B cell (primary cell): ENCODE measurements around the gene OR52A1. TPM values are rescaled to one million over a fixed set of nuclear protein-coding genes. Genes with fewer than 3 reads are reported as not detected.

Experiments used
- ATAC-seq: fragments of 200-7000 bp; cut with Tn5 transposase; one replicate; pipeline ENCODE4 v1.10.0; 2021; ENCODE audit warnings: low read depth, mild to moderate bottlenecking, moderate number of reproducible peaks, moderate library complexity
- CTCF ChIA-PET: fragments of 350-600 bp; sonication (Branson Sonifier 250); formaldehyde crosslinking; loops from one replicate; lab custom pipeline; 2021; ENCODE audit warnings: antibody characterized with exemption, inconsistent platforms; lab: Charles Lee
- POLR2A ChIA-PET: fragments of 350-600 bp; sonication (Branson Sonifier 250); formaldehyde crosslinking; loops from one replicate; lab custom pipeline; 2021; ENCODE audit warnings: antibody characterized with exemption; lab: Charles Lee
- DNase-seq: peaks from one replicate; pipeline ENCODE4 v3.0.0; 2013
- H2AFZ ChIP-seq: 2 replicates; pipeline ENCODE4 v1.6.1; 2012; ENCODE audit warnings: mild to moderate bottlenecking, low read depth, low read length; ENCODE audit not compliant: insufficient read depth, poor library complexity, severe bottlenecking
- H3K27ac ChIP-seq, 2 donors: 1 replicate in 1 of 2; 2 replicates in 1 of 2; pipeline ENCODE4 v1.5.1; 2012 to 2013; ENCODE audit warnings: low read length in 2 of 2, mild to moderate bottlenecking in 2 of 2, moderate library complexity in 1 of 2
- H3K27me3 ChIP-seq, 4 experiments: fragments of 200-600 bp in 1 of 4; sonication (generic) in 1 of 4; replicated peaks in 1 of 4; 1 replicate in 2 of 4; 2 replicates in 2 of 4; pipeline versions ENCODE4 v1.6.1 to v1.7.0; 2013 to 2016; ENCODE audit warnings: low read length in 3 of 4, mild to moderate bottlenecking in 2 of 4, mixed read lengths in 1 of 4, moderate library complexity in 1 of 4; ENCODE audit not compliant: insufficient read depth in 4 of 4, control insufficient read depth in 3 of 4; ENCODE audit errors: control extremely low read depth in 1 of 4
- H3K36me3 ChIP-seq, 2 experiments: replicated peaks in 1 of 2; 1 replicate in 1 of 2; 2 replicates in 1 of 2; pipeline versions ENCODE4 v1.6.1 to v1.7.1; 2013; ENCODE audit warnings: low read length in 1 of 2; ENCODE audit not compliant: insufficient read depth in 2 of 2, control insufficient read depth in 1 of 2; ENCODE audit errors: control extremely low read depth in 1 of 2, extremely low read depth in 1 of 2
- H3K4me1 ChIP-seq, 2 donors: fragments of 200-600 bp in 1 of 2; sonication (generic) in 1 of 2; 1 replicate in 1 of 2; 2 replicates in 1 of 2; pipeline versions ENCODE4 v1.5.1 to v1.6.1; 2013 to 2017; ENCODE audit warnings: low read length in 2 of 2; ENCODE audit not compliant: control insufficient read depth in 2 of 2, insufficient read depth in 2 of 2
- H3K4me2 ChIP-seq: replicated peaks from 2 replicates; pipeline ENCODE3; 2012; ENCODE audit warnings: mild to moderate bottlenecking, low read depth, low read length; ENCODE audit not compliant: poor library complexity, severe bottlenecking
- H3K4me3 ChIP-seq, 5 experiments: fragments of 200-600 bp in 1 of 5; sonication (generic) in 1 of 5; 1 replicate in 3 of 5; 2 replicates in 2 of 5; pipeline versions ENCODE4 v1.5.1 to v1.7.0; 2011 to 2016; ENCODE audit warnings: low read length in 4 of 5, mild to moderate bottlenecking in 4 of 5, low read depth in 2 of 5, control low read depth in 1 of 5, moderate library complexity in 1 of 5; ENCODE audit not compliant: insufficient read depth in 1 of 5; ENCODE audit errors: control extremely low read depth in 1 of 5, extremely low read depth in 1 of 5
- H3K79me2 ChIP-seq: fragments of 200-600 bp; sonication (generic); one replicate; pipeline ENCODE4 v1.6.0; 2016; ENCODE audit warnings: low read length; ENCODE audit not compliant: control insufficient read depth, insufficient read depth
- H3K9ac ChIP-seq: fragments of 200-600 bp; sonication (generic); 2 replicates; pipeline ENCODE4 v1.6.1; 2017; ENCODE audit warnings: mild to moderate bottlenecking, low read length, moderate library complexity
- H3K9me3 ChIP-seq, 3 donors: one replicate each; pipeline versions ENCODE4 v1.6.1 to v1.7.1; 2013; ENCODE audit warnings: low read length in 2 of 3; ENCODE audit not compliant: control insufficient read depth in 2 of 3, insufficient read depth in 1 of 3; ENCODE audit errors: control extremely low read depth in 1 of 3
- H4K20me1 ChIP-seq: 2 replicates; pipeline ENCODE4 v1.6.0; 2012; ENCODE audit warnings: mild to moderate bottlenecking, low read length; ENCODE audit not compliant: insufficient read depth, control insufficient read depth, poor library complexity, severe bottlenecking
- H3K27ac Mint-ChIP-seq: one replicate; pipeline ENCODE4 v1.8.0; 2021; ENCODE audit warnings: mixed read lengths
- H3K27me3 Mint-ChIP-seq: one replicate; pipeline ENCODE4 v1.8.0; 2021; ENCODE audit warnings: mixed read lengths
- H3K4me1 Mint-ChIP-seq: one replicate; pipeline ENCODE4 v1.8.0; 2021; ENCODE audit warnings: mixed read lengths
- H3K4me3 Mint-ChIP-seq: one replicate; pipeline ENCODE4 v1.8.0; 2021; ENCODE audit warnings: mixed read lengths
- H3K9me3 Mint-ChIP-seq: one replicate; pipeline ENCODE4 v1.8.0; 2022; ENCODE audit warnings: mixed read lengths; ENCODE audit not compliant: insufficient read depth
- EZH2 ChIP-seq: IDR thresholded peaks from 2 replicates; pipeline ENCODE4 v1.6.1; 2012; ENCODE audit warnings: borderline replicate concordance, low read depth, mild to moderate bottlenecking, moderate library complexity, low read length; ENCODE audit not compliant: insufficient read depth, poor library complexity, severe bottlenecking
- WGBS: methylation state at CpG from one replicate; pipeline ENCODE4 v1.1.5; 2013; ENCODE audit warnings: missing lambda C conversion rate; ENCODE audit not compliant: insufficient coverage; 5-methylcytosine and 5-hydroxymethylcytosine counted together
- intact Hi-C: fragments of 100-400 bp; cut with micrococcal nuclease; formaldehyde crosslinking; loops from one replicate; pipeline ENCODE4 v1.10.0; 2022
- polyA plus RNA-seq: library from polyadenylated mRNA; depleted of rRNA; stranded (reverse); fragments of >200 nt; gene quantifications from 2 replicates; pipeline ENCODE4 v1.2.3, GENCODE V29; 2012
- total RNA-seq, 2 donors: library from RNA; stranded (reverse); fragments of 120-200 nt in 1 of 2; gene quantifications; 1 replicate in 1 of 2; 2 replicates in 1 of 2; pipeline versions ENCODE4 v1.2.3 to v1.2.4, GENCODE V29; 2013 to 2022
- TF ChIP-seq, protein P1 (sequence below): fragments of 200-600 bp; IDR thresholded peaks from one replicate; pipeline ENCODE4 v1.8.0; 2022; ENCODE audit warnings: antibody characterized with exemption, mild to moderate bottlenecking

Gene OR52A1
- total and polyA plus RNA-seq, 2 donors (not counting 1 experiment from before 2014, with no cell fraction given): not detected

DNA sequence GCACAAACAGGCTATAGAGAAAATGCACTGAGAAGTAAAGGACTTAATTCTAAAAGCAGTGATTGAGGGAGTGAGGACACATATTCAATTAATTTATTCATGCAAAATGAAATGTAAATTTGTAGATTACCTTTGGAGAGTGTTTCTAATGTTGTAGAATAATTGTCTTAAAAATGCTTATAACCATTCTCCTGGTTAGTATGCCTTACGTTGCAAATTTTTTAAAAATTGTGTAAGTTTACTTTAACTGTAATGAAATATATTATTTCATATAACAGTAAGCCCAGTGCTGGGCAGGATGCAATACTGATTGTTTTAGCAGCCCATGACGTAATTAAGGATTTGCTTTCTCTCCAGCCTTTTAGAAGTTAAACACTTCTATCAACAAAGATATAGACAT lies 58.5 kb downstream of the OR52A1 start:
- H3K9me3 ChIP-seq: no peaks in the 10 kb centered on the region
- no peaks in the 10 kb centered on the region for H3K4me1 Mint-ChIP-seq
- H3K4me3 ChIP-seq: no peak overlapping the region
- intact Hi-C loops: no loop called here
- ChIA-PET POLR2A (no interaction called here), CTCF (no interaction called here)
- no peak overlapping the region for H3K9ac ChIP-seq
- TF ChIP-seq EZH2: no peak
- TF ChIP-seq, protein P1, sequence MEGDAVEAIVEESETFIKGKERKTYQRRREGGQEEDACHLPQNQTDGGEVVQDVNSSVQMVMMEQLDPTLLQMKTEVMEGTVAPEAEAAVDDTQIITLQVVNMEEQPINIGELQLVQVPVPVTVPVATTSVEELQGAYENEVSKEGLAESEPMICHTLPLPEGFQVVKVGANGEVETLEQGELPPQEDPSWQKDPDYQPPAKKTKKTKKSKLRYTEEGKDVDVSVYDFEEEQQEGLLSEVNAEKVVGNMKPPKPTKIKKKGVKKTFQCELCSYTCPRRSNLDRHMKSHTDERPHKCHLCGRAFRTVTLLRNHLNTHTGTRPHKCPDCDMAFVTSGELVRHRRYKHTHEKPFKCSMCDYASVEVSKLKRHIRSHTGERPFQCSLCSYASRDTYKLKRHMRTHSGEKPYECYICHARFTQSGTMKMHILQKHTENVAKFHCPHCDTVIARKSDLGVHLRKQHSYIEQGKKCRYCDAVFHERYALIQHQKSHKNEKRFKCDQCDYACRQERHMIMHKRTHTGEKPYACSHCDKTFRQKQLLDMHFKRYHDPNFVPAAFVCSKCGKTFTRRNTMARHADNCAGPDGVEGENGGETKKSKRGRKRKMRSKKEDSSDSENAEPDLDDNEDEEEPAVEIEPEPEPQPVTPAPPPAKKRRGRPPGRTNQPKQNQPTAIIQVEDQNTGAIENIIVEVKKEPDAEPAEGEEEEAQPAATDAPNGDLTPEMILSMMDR: no peak
- H3K36me3 ChIP-seq: no peaks in the 10 kb centered on the region
- H3K9me3 Mint-ChIP-seq: no peaks in the 10 kb centered on the region
- H3K27ac Mint-ChIP-seq: no peak overlapping the region
- no CpG with 5 or more reads among the region's 2 CpGs for WGBS
- no peak overlapping the region for H3K4me2 ChIP-seq
- no peaks in the 10 kb centered on the region for H4K20me1 ChIP-seq
- H3K27ac ChIP-seq: no peak overlapping the region
- peaks cover 6% of the 10 kb centered on the region for H3K27me3 Mint-ChIP-seq
- DNase-seq (no peak), ATAC-seq (no peak)
- no peaks in the 10 kb centered on the region for H3K27me3 ChIP-seq
- H3K4me1 ChIP-seq: no peaks in the 10 kb centered on the region
- no peak overlapping the region for H3K4me3 Mint-ChIP-seq
- H2AFZ ChIP-seq: no peak overlapping the region
- H3K79me2 ChIP-seq: no peaks in the 10 kb centered on the region

Other genes starting within 250 kb of the OR52A1 start
- not detected in 2 replicates for gene OR51G2, start 235.4 kb downstream of the OR52A1 start, total RNA-seq
- gene OR51G2, start 235.4 kb downstream of the OR52A1 start, polyA plus RNA-seq: not detected in 2 replicates
- gene OR51G1, start 230.4 kb downstream of the OR52A1 start, total RNA-seq: not detected in 2 replicates
- not detected in 2 replicates for gene OR51G1, start 230.4 kb downstream of the OR52A1 start, polyA plus RNA-seq
- not detected in 2 replicates for gene OR51A4, start 207.2 kb downstream of the OR52A1 start, total RNA-seq
- not detected in 2 replicates for gene OR51A4, start 207.2 kb downstream of the OR52A1 start, polyA plus RNA-seq
- not detected in 2 replicates for gene OR51A2, start 199.0 kb downstream of the OR52A1 start, total RNA-seq
- gene OR51A2, start 199.0 kb downstream of the OR52A1 start, polyA plus RNA-seq: not detected in 2 replicates
- gene OR51L1, start 159.9 kb downstream of the OR52A1 start, total RNA-seq: not detected in 2 replicates
- gene OR51L1, start 159.9 kb downstream of the OR52A1 start, polyA plus RNA-seq: not detected in 2 replicates
- not detected in 2 replicates for gene OR52J3, start 108.2 kb downstream of the OR52A1 start, total RNA-seq
- gene OR52J3, start 108.2 kb downstream of the OR52A1 start, polyA plus RNA-seq: not detected in 2 replicates
- not detected in 2 replicates for gene OR52E2, start 95.1 kb downstream of the OR52A1 start, total RNA-seq
- not detected in 2 replicates for gene OR52E2, start 95.1 kb downstream of the OR52A1 start, polyA plus RNA-seq
- not detected in 2 replicates for gene OR52E1, start 85.2 kb downstream of the OR52A1 start, total RNA-seq
- gene OR52E1, start 85.2 kb downstream of the OR52A1 start, polyA plus RNA-seq: not detected in 2 replicates
- not detected in 2 replicates for gene OR52A5, start 16.4 kb downstream of the OR52A1 start, total RNA-seq
- not detected in 2 replicates for gene OR52A5, start 16.4 kb downstream of the OR52A1 start, polyA plus RNA-seq
- not detected in 2 replicates for gene OR51V1, start 45.9 kb upstream of the OR52A1 start, total RNA-seq
- gene OR51V1, start 45.9 kb upstream of the OR52A1 start, polyA plus RNA-seq: not detected in 2 replicates
- gene HBB, start 72.3 kb upstream of the OR52A1 start, total RNA-seq: 378 and 385 TPM in 2 replicates
- 69.7 and 1,053 TPM in 2 replicates for gene HBB, start 72.3 kb upstream of the OR52A1 start, polyA plus RNA-seq
- gene HBD, start 79.7 kb upstream of the OR52A1 start, total RNA-seq: not detected in 2 replicates
- gene HBD, start 79.7 kb upstream of the OR52A1 start, polyA plus RNA-seq: 0.84 TPM in 1 of 2 replicates, not detected in the other
- not detected in 2 replicates for gene HBG1, start 95.1 kb upstream of the OR52A1 start, total RNA-seq
- not detected in 2 replicates for gene HBG1, start 95.1 kb upstream of the OR52A1 start, polyA plus RNA-seq
- gene HBG2, start 100.0 kb upstream of the OR52A1 start, total RNA-seq: not detected in 2 replicates
- 0.89 TPM in 1 of 2 replicates, not detected in the other for gene HBG2, start 100.0 kb upstream of the OR52A1 start, polyA plus RNA-seq
- not detected in 2 replicates for gene HBE1, start 115.2 kb upstream of the OR52A1 start, total RNA-seq
- gene HBE1, start 115.2 kb upstream of the OR52A1 start, polyA plus RNA-seq: not detected in 2 replicates
- gene OR51B4, start 147.2 kb upstream of the OR52A1 start, total RNA-seq: not detected in 2 replicates
- 0.21 TPM in 1 of 2 replicates, not detected in the other for gene OR51B4, start 147.2 kb upstream of the OR52A1 start, polyA plus RNA-seq
- gene OR51B2, start 169.5 kb upstream of the OR52A1 start, total RNA-seq: not detected in 2 replicates
- not detected in 2 replicates for gene OR51B2, start 169.5 kb upstream of the OR52A1 start, polyA plus RNA-seq
- gene OR51B5, start 188.8 kb upstream of the OR52A1 start, total RNA-seq: 0.66 and 0.67 TPM in 2 replicates
- not detected in 2 replicates for gene OR51B5, start 188.8 kb upstream of the OR52A1 start, polyA plus RNA-seq
- not detected in 2 replicates for gene OR51B6, start 196.8 kb upstream of the OR52A1 start, total RNA-seq
- gene OR51B6, start 196.8 kb upstream of the OR52A1 start, polyA plus RNA-seq: not detected in 2 replicates
- not detected in 2 replicates for gene OR51M1, start 229.1 kb upstream of the OR52A1 start, total RNA-seq
- not detected in 2 replicates for gene OR51M1, start 229.1 kb upstream of the OR52A1 start, polyA plus RNA-seq